Tibial nerve (tissue), 4 donors: ENCODE data around the gene SMIM10L2A.
"Not testable (repeated sequence)": the region's sequence is repeated elsewhere in the genome, so short reads cannot be mapped to it uniquely, and the experiment has no call there.

Experiments used
- EP300 ChIP-seq, 2 donors: sonication (generic); formaldehyde crosslinking; IDR thresholded peaks; one replicate each; pipeline ENCODE4 v1.6.1; 2017; ENCODE audit warnings: antibody characterized with exemption in 2 of 2, mild to moderate bottlenecking in 1 of 2
- POLR2A ChIP-seq, 2 donors: fragments of 450-650 bp; IDR thresholded peaks; one replicate each; pipeline ENCODE4 v1.6.1; 2017; ENCODE audit warnings: antibody characterized with exemption in 2 of 2, mild to moderate bottlenecking in 2 of 2, moderate library complexity in 2 of 2
- TF ChIP-seq, protein P1 (sequence below), 5 experiments: fragments of 200-600 bp in 3 of 5; fragments of 450-650 bp in 2 of 5; sonication (generic) in 3 of 5; IDR thresholded peaks; one replicate each; pipeline ENCODE4 v1.5.1; 2016 to 2019; ENCODE audit warnings: antibody characterized with exemption in 5 of 5, mild to moderate bottlenecking in 3 of 5, moderate library complexity in 2 of 5

DNA sequence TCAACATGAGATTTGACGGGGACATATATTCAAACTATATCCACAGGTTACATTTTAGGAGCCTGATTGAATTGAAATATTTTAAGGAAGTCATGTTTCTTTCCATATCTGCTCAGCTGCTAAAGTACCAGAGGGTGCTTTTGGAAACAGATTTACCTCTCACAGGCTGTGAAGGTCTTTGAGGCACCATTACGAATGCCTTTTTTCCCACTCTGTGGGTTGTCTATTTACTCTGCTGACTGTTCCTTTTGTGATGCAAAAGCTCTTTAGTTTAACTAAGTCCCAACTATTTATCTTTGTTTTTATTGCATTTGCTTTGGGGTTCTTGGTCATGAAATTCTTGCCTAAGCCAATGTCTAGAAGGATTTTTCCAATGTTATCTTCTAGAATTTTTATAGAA, 40.0 kb downstream of the SMIM10L2A start:
- TF ChIP-seq, protein P1, sequence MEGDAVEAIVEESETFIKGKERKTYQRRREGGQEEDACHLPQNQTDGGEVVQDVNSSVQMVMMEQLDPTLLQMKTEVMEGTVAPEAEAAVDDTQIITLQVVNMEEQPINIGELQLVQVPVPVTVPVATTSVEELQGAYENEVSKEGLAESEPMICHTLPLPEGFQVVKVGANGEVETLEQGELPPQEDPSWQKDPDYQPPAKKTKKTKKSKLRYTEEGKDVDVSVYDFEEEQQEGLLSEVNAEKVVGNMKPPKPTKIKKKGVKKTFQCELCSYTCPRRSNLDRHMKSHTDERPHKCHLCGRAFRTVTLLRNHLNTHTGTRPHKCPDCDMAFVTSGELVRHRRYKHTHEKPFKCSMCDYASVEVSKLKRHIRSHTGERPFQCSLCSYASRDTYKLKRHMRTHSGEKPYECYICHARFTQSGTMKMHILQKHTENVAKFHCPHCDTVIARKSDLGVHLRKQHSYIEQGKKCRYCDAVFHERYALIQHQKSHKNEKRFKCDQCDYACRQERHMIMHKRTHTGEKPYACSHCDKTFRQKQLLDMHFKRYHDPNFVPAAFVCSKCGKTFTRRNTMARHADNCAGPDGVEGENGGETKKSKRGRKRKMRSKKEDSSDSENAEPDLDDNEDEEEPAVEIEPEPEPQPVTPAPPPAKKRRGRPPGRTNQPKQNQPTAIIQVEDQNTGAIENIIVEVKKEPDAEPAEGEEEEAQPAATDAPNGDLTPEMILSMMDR (IDR thresholded peaks at IDR 0.05) = not testable (repeated sequence)
- not testable (repeated sequence) for TF ChIP-seq POLR2A, EP300 (IDR thresholded peaks at IDR 0.05)
